Adrenal gland (tissue), 5 donors: Measurements from ENCODE around the gene RETN.

Source experiments
- CTCF ChIP-seq, 6 experiments: fragments of 450-650 bp in 4 of 6; fragments of 200-600 bp in 2 of 6; sonication (generic) in 1 of 6; IDR thresholded peaks; 1 replicate in 5 of 6; 2 replicates in 1 of 6; pipeline versions ENCODE4 v1.5.1 to v1.8.0; 2016 to 2021; ENCODE audit warnings: antibody characterized with exemption in 6 of 6, mild to moderate bottlenecking in 2 of 6, moderate library complexity in 1 of 6
- POLR2A ChIP-seq, 2 donors: fragments of 450-650 bp; IDR thresholded peaks; one replicate each; pipeline ENCODE4 v1.6.1; 2017; ENCODE audit warnings: antibody characterized with exemption in 2 of 2, mild to moderate bottlenecking in 2 of 2, moderate library complexity in 1 of 2
- donor health status: DM: no; HTN: no; CAD: no.

GRCh38 chr19:7701049-7701653 is 32.3 kb downstream of the RETN start:
- TF ChIP-seq CTCF (IDR thresholded peaks at IDR 0.05) (no peak), POLR2A (IDR thresholded peaks at IDR 0.05) (no peak)
